CD4-positive, alpha-beta T cell treated with Interleukin-6 for 4 hours (primary cell): Measurements from ENCODE around the gene ARHGEF4.
"Not testable (repeated sequence)": the region's sequence is repeated elsewhere in the genome, so short reads cannot be mapped to it uniquely, and the experiment has no call there.

ENCODE experiments used
- DNase-seq: peaks from one replicate; pipeline ENCODE4 v3.0.0-alpha.2; 2020; ENCODE audit warnings: mixed read lengths

Gene ARHGEF4

GRCh38 chr2:130981667-130982066 lies 145.0 kb downstream of the ARHGEF4 start:
- no peak for DNase-seq

- no peak for DNase-seq
Measured at GRCh38 chr2:130985206-130985780, 148.6 kb downstream of the ARHGEF4 start.

GRCh38 chr2:130985831-130986649 lies 149.3 kb downstream of the ARHGEF4 start:
- no peak for DNase-seq

- DNase-seq = no peak
Measured at GRCh38 chr2:130986890-130987493, 150.3 kb downstream of the ARHGEF4 start.

GRCh38 chr2:130987519-130988425 lies 151.1 kb downstream of the ARHGEF4 start:
- DNase-seq = no peak

- not testable (repeated sequence) for DNase-seq
Measured at GRCh38 chr2:130991446-130991845, 154.7 kb downstream of the ARHGEF4 start.

- DNase-seq = not testable (repeated sequence)
Measured at GRCh38 chr2:130992003-130992402, 155.3 kb downstream of the ARHGEF4 start.

- DNase-seq = no peak
Measured at GRCh38 chr2:130996691-130997090, 160.0 kb downstream of the ARHGEF4 start.

- no peak for DNase-seq
Measured at GRCh38 chr2:130997198-130997597, 160.5 kb downstream of the ARHGEF4 start.

GRCh38 chr2:130998561-130998960 lies 161.8 kb downstream of the ARHGEF4 start:
- no peak for DNase-seq

- DNase-seq = no peak
Measured at GRCh38 chr2:131004446-131005209, 167.9 kb downstream of the ARHGEF4 start.

GRCh38 chr2:131005216-131005935 lies 168.7 kb downstream of the ARHGEF4 start:
- no peak for DNase-seq

GRCh38 chr2:131006561-131006960 lies 169.8 kb downstream of the ARHGEF4 start:
- no peak for DNase-seq

GRCh38 chr2:131008967-131009366 lies 172.3 kb downstream of the ARHGEF4 start:
- no peak for DNase-seq

- DNase-seq = no peak
Measured at GRCh38 chr2:131009713-131010475, 173.2 kb downstream of the ARHGEF4 start.

GRCh38 chr2:131010566-131010965 lies 173.9 kb downstream of the ARHGEF4 start:
- DNase-seq = no peak

GRCh38 chr2:131011486-131011885 lies 174.8 kb downstream of the ARHGEF4 start:
- DNase-seq = no peak

GRCh38 chr2:131014141-131014540 lies 177.4 kb downstream of the ARHGEF4 start:
- no peak for DNase-seq

GRCh38 chr2:131015764-131016163 lies 179.1 kb downstream of the ARHGEF4 start:
- DNase-seq = no peak
